ENCODE data around the gene TMPO.
"Not testable (repeated sequence)": the region's sequence is repeated elsewhere in the genome, so short reads cannot be mapped to it uniquely, and the experiment has no call there.

TMPO gene
- total RNA-seq: 145 to 202 (median 155) reads per million in 4 donors

GRCh38 chr12:98515287-98516110 is at the start of gene TMPO:
TMPO (plus strand) TSS chr12:98515590; CDS start chr12:98515868, 278 bp downstream.
- DNase-seq: peak; percentile 82 to 97 (median 87)

GRCh38 chr12:98465950-98466602 is 49.3 kb upstream of the TMPO start:
- no peak for DNase-seq

GRCh38 chr12:98466640-98467400 is 48.6 kb upstream of the TMPO start:
- DNase-seq: no peak

GRCh38 chr12:98469109-98469508 is 46.3 kb upstream of the TMPO start:
- no peak for DNase-seq

GRCh38 chr12:98470469-98471082 is 44.8 kb upstream of the TMPO start:
- no peak for DNase-seq

GRCh38 chr12:98471085-98471484 is 44.3 kb upstream of the TMPO start:
- DNase-seq: no peak

GRCh38 chr12:98475565-98475908 is 39.9 kb upstream of the TMPO start:
- DNase-seq: no peak

- no peak for DNase-seq
Measured at GRCh38 chr12:98478606-98479005, 36.8 kb upstream of the TMPO start.

- no peak for DNase-seq
Measured at GRCh38 chr12:98483621-98484503, 31.5 kb upstream of the TMPO start.

GRCh38 chr12:98485792-98486340 is 29.5 kb upstream of the TMPO start:
- DNase-seq: no peak

GRCh38 chr12:98488416-98488815 is 27.0 kb upstream of the TMPO start:
- not testable (repeated sequence) for DNase-seq

- no peak for DNase-seq
Measured at GRCh38 chr12:98489176-98489575, 26.2 kb upstream of the TMPO start.

GRCh38 chr12:98490501-98491453 is 24.6 kb upstream of the TMPO start:
- peak; percentile 50 to 81 (median 74) for DNase-seq

- no peak for DNase-seq
Measured at GRCh38 chr12:98492580-98493140, 22.7 kb upstream of the TMPO start.

- not testable (repeated sequence) for DNase-seq
Measured at GRCh38 chr12:98501266-98501629, 14.1 kb upstream of the TMPO start.

- DNase-seq: peak; percentile 46 to 89 (median 73)
Measured at GRCh38 chr12:98503342-98503591, 12.1 kb upstream of the TMPO start.

GRCh38 chr12:98503592-98504367 is 11.6 kb upstream of the TMPO start:
- peak; percentile 83 to 98 (median 91) for DNase-seq

- DNase-seq: no peak
Measured at GRCh38 chr12:98504368-98504617, 11.1 kb upstream of the TMPO start.

GRCh38 chr12:98509063-98509462 is 6.3 kb upstream of the TMPO start:
- no peak for DNase-seq

- not testable (repeated sequence) for DNase-seq
Measured at GRCh38 chr12:98511806-98512205, 3.6 kb upstream of the TMPO start.

All from T-helper 1 cell (primary cell).